ENCODE data around the gene SAXO2.
"Not testable (repeated sequence)": the region's sequence is repeated elsewhere in the genome, so short reads cannot be mapped to it uniquely, and the experiment has no call there.

SAXO2 gene

GRCh38 chr15:82288202-82288601 is 25.6 kb downstream of the SAXO2 start:
- DNase-seq: not testable (repeated sequence)

- no peak for DNase-seq
Observed at GRCh38 chr15:82292271-82292670, 29.7 kb downstream of the SAXO2 start.

- DNase-seq: no peak
Observed at GRCh38 chr15:82294061-82294690, 31.6 kb downstream of the SAXO2 start.

DNA sequence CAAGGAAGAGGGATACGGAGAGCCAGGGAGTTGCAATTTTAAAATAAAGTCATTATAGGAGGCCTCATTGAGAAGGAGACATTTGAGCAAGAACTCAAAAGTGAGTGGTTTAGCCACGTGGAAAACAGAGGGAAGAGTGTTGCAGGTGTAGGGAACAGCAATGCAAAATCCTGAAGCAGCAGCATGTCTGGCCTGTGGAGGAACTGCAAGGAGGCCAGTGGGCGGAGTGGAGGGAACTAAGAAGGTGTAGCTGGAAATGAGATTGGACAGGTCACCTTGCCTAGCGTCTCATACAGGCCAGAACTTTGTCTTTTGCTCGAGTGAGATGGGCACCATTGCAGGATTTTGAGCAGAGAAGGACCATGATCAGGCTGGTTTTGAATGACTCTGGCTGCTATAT is 34.9 kb downstream of the SAXO2 start:
- DNase-seq: no peak

DNA sequence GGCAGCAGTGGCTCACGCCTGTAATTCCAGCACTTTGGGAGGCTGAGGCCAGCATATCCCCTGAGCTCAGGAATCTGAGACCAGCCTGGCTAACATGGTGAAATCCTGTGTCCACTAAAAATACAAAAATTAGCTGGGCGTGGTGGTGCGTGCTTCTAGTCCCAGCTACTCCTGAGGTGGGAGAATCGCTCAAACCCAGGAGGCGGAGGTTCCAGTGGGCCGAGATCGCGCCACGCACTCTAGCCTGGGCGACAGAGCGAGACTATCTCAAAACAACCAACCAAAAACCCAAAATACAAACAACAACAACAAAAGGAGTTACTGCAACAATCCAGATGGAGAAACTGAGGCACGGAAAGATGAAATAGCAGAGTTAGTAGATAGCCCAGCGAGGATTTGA is 35.4 kb downstream of the SAXO2 start:
- DNase-seq: no peak

GRCh38 chr15:82298520-82298919 is 35.9 kb downstream of the SAXO2 start:
- no peak for DNase-seq

DNA sequence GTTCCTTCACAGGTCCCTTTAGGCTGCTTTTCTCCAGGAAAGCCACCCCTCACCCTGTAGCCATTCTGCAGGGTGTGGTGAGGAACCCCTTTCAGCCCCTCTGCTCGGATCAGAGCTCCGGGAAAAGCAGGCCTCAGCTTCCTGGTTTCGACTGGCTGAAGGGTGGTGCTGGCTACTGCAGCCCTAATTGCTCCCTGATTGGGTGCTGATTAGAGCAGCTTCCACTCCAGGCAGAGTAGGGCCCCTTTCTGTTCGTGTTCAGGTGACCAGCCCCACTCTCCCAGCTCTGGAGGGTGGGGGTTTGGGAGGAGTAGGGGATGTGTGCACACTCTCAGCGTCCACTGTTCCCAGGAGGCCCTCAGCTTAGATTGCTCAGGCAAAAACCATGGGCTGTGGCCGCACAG is 36.9 kb downstream of the SAXO2 start:
- not testable (repeated sequence) for DNase-seq

DNA sequence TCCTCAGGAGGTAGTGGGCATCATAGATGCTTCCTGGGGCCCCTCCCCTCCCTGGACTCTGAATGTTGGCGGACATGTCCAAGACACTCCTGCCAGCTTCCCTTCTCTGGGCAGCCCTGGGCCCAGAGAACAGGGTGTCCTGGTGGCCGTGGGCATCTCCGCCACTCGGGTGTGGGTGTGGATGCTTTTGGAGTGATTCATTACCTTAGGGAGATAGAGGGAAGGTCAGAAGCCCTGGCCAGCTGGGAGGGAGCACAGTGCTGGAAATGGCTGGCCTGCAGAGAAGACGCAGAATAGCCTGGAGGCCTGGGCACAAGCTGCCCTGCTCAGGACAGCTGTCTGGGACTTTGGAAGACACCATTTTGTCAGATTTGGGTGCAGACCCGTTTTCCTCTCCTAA is 37.7 kb downstream of the SAXO2 start:
- not testable (repeated sequence) for DNase-seq

- DNase-seq: no peak
Observed at GRCh38 chr15:82300883-82301282, 38.3 kb downstream of the SAXO2 start.

GRCh38 chr15:82301296-82302016 is 38.8 kb downstream of the SAXO2 start:
- no peak for DNase-seq

DNA sequence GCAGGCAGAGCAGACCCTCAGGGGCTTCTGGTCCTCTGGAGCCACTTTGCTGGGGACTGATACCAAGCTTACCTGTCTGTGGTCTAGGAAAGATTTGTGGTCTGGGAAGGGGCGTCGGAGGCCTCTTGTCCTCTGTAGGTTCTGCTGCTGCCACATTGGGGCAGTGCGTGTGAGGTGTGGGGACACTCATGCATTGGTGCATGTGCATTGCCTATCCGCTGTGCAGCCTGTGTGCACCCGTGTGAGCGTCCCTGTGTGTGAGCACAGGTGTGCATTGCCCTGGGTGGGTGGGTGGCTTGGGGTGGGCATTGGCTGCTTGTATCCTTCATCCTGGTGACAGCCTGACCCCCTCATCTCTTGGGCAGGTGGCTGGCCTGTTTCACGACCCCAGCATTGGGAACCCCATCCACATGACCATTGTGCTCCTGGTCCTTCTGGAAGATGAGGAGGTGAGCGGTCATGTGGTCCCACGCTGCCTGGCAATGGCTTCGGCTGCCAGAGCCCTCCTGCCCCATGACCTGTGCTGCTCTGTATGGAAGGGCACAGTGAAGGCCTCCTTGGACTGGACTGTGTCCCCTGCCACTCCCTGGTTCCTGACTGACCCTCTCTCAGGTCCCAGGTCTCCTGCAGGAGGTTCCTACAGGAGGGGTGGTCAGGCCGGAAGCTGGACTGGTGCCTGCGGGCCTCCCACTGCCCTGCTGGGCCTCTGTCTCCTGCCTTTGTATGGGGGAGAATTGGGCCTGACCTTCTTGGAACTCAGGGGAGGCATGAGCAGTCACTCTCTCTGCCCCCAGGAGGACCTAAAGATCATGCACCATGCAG is 41.5 kb downstream of the SAXO2 start:
- no peak for DNase-seq

DNA sequence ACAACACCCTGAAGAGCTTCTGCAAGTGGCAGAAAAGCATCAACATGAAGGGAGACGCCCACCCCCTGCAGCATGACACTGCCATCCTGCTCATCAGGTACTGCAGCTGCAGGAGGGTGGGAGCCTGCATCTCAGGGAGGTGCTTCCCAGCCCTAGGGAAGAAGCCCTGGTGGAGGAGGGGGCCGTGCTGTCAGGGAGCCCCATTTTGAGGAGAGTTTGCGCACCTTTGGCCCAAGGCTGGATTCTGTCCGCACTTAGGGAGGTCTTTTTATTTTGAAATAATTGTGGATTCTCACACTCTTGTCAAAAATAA is 42.1 kb downstream of the SAXO2 start:
- DNase-seq: no peak

DNA sequence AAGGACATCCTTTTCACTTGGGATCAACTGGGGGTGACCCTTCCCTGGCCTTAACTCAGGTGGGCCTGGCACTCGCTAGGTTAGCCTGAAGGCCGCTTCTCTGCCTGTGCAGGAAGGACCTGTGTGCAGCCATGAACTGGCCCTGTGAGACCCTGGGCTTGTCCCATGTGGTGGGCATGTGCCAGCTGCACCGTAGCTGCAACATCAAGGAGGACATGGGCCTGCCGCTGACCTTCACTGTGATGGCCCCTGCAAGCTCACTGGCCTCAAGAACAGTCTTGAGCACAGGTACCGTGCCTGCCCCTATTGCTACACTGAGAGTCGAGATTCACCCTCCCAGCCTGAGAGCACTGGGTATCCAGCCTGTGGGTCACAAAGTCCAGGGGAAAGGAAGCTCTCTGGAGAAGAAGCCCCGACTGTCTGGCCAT is 43.0 kb downstream of the SAXO2 start:
- DNase-seq: no peak

DNA sequence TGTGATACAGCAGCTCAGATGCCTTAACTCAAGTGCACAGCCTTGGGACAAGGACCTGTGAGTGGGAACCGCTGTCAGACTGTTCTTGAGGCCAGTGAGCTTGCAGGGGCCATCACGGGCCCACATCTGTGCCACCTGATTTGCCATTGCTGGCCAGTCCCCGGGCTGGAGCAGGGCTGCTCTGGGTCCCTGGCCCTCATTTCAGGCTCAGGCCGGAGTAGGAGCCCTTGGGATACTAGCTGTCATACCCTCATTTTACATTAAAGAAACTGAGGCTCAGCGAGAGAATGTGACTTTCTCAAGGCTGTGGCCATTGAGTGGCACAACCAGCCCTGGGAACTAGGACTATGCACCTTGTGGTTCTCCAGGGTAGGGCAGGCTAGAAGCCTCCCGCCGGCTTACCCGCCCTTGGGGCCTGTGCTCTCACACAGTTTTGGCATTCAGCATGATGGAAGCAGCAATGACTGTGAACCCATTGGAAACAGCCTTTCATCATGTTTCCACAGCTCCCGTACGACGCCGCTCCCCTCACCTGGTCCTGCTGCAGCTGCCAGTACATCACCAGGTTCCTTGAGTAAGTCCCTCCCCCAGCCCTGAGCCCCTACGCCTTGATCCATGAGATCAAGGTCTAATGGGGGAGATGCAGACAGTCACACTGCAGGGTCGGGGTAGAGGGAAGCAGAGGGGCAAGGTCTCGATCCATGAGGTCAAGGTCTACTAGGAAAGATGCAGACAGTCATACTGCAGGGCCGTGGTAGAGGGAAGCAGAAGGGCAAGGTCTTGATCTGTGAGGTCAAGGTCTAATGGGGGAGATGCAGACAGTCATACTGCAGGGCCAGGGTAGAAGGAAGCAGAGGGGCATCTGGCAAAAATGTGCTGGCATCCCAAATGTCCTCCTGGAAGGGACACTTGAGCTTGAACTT is 44.4 kb downstream of the SAXO2 start:
- DNase-seq: no peak

GRCh38 chr15:82307714-82308081 is 45.1 kb downstream of the SAXO2 start:
- DNase-seq: no peak

- no peak for DNase-seq
Observed at GRCh38 chr15:82309802-82310201, 47.2 kb downstream of the SAXO2 start.

GRCh38 chr15:82311321-82311720 is 48.7 kb downstream of the SAXO2 start:
- not testable (repeated sequence) for DNase-seq

DNA sequence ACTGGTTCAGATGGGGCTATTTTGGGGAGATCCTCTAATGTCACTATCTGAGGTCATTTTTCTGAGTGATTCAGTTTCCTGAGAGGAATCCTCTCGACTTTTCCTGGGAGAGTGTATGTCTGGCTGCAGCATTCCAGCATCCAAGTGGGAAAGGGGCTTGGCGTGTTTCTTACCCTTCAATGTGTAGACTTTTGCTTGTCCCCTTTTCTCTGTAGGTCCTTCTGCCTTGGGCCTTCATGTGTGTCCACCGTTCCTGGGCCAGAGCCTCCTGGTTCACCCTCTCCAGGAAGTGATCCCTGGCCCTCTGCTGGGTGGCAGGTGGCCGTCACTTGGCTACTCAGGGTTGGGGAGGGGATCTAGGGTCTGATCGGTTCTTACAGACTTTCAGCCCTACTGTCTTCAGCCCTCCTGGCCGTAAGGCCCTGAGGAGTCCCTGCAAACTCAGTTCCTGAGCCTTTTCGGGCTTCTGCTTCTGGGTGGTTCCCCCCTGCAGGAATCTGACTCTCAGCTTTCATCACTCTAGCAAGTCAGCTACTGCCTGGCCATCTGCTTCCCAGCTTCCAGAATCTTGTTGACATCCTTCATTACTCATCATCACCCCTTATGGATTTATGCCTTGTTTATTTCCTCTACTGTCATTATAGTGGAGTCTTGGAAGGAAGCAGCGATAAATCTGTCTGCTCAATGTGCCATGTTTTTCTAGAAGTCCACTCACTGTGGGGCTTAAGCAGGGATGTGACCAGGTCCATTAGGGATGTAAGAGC is 50.1 kb downstream of the SAXO2 start:
- DNase-seq: no peak

DNA sequence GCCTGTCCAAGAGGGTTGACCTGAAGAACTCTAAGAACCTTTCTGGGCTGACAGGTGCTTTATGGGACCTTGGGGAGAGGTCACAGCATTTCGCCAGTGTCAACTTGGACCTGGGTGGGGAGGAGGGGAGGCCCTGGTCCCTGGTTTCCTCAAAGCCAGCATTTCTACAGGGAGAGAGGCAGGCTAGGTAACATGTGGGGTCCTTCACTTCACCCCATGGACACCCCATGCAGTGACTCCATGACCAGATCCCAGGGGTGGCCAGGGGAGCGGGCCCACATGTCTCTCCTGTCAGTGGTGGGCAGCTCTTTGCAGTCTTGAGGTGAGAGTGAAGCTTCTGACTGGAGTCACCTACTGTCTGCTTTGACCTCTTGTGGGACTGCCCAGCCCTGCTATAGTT is 50.8 kb downstream of the SAXO2 start:
- DNase-seq: no peak

- not testable (repeated sequence) for DNase-seq
Observed at GRCh38 chr15:82313951-82314768, 51.5 kb downstream of the SAXO2 start.

Data from NCI-H2227 treated with DMSO at 0.1 percent for 48 hours (cell line).